OCI-LY1 (cell line): ENCODE measurements around the gene TEPSIN.

ENCODE experiments used
- CTCF ChIP-seq: fragments of 200-600 bp; sonication (generic), shearing (Covaris generic); IDR thresholded peaks from 2 replicates; pipeline ENCODE4 v1.5.1; 2017; ENCODE audit warnings: mild to moderate bottlenecking, antibody characterized with exemption, low read length, moderate library complexity, mixed read lengths
- EZH2 ChIP-seq: fragments of 200-600 bp; sonication (generic), shearing (Covaris generic); IDR thresholded peaks from 2 replicates; pipeline ENCODE4 v1.8.0; 2017; ENCODE audit warnings: borderline replicate concordance, mixed run types, mild to moderate bottlenecking, antibody characterized with exemption, low read length, moderate library complexity, mixed read lengths

- TF ChIP-seq CTCF (no peak), EZH2 (no peak)
Measured at GRCh38 chr17:81240761-81241160, 1.9 kb upstream of the TEPSIN start.
